ENCODE data around the gene GUCD1.

The GUCD1 gene

DNA sequence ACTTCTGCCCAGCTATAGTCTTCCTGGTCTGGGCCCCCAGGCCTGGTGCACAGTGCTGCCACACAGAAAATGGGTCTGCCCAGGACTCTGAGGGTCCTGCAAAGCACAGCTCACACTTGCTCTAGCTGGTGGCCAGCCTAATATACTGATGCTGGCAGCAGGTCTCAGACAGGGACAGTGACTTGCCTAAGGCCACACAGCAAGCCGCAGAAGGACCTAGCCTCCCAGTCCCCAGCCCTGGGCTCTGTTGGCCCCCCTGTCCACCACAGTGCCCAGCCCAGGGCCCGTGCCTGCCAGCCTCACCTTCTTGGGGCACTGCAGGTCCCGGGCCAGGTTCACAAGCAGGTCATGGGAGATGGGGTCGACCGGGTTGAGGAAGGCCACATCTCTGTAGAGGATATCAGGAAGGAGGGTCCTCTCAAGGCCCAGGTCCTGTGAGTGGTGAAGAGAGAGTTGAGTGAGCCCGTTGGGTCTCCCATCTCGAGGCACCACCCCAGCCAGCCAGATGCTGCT, 34.6 kb upstream of the GUCD1 start:
- no peak for FAIRE-seq

DNA sequence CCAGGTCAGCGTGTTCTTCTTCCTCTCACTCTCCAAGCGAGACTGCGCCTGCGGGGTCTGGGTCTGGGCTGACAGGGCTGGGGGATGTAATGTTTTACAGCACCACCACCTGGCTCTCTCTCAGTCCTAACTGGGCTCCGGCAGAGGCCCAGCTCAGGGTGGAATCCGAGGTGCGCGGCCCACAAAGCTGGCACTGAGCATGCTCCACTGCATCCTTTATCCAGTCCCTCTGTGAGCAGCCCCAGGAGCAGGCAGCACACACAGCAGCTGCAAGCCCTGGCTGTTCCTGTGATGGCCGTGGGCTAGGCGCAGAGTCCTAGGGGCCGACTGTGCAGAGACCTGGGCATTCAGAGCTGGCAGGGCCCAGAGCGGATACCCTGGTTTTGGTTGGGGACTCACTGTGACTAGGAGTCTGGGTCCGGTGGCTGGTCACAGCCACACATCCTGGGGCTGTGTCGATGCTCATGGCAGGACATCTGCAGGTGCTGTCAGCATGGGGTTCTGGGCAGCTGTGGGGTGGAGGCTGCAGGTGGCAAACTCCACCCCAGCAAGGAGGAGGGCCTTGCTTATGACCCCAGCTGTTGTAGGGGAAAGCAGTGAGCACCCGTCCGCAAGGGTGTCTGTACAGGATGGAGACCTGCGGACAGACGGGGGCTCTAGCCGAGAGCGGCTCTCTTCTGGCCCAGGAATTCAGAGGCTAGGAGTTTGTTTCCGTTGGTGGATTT, 34.0 kb upstream of the GUCD1 start:
- FAIRE-seq = no peak

DNA sequence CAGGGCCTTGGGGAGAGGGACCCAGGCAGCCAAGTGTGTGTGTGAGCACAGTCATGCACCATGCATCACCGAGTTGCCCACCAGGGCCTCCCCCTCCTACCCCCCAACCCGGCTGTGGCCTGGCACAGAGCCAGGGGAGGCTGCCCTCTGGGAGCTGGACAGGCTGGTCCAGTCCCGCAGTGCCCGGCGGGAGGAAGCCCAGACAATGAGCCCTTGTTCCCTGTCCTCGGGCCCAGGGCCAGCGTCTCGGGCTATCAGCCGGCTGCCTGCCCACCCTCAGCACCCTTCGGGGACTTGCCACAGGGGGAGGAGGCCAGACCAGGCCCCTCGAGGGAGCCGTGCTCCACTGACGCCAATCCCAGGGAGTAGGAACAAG, 33.4 kb upstream of the GUCD1 start:
- FAIRE-seq = no peak

DNA sequence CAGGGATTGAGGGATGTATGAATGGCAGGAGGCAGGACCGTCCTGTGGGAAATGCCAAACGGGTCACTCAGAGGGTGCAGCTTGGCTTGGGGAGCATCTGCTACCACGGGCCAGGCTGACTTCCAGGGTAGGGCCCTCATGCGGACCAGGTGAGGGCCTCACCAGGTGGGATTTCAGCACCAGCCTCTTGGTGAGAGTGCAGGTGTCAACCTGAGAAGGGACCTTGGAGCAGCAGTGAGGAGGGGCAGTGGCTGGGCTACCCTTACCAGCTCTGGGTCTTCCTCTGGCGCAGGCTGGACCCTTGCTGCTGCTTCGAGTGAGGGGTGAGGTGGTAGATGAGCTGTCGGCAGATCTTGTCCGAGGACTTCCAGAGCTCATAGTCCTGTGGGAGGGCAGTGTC, 33.0 kb upstream of the GUCD1 start:
- no peak for FAIRE-seq

DNA sequence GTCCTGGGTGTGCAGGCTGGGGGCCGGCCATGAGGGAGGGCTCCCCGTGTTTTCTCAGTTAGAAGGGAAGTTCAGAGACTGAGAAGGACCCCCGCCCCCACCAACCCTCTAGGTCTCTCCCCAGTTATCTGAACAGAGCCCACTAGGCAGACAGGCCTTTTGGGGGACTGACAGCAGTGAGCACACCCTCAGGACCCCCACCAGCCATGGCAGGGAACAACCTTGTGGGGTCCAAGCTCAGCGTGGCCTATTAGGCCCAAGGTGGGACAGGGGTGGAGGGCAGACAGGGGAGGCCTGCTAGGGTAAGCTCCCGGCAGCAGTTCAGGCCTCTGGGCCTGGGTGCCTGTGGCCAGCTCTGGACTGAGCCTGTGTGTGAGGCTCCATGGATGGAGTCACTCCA, 32.3 kb upstream of the GUCD1 start:
- no peak for FAIRE-seq

DNA sequence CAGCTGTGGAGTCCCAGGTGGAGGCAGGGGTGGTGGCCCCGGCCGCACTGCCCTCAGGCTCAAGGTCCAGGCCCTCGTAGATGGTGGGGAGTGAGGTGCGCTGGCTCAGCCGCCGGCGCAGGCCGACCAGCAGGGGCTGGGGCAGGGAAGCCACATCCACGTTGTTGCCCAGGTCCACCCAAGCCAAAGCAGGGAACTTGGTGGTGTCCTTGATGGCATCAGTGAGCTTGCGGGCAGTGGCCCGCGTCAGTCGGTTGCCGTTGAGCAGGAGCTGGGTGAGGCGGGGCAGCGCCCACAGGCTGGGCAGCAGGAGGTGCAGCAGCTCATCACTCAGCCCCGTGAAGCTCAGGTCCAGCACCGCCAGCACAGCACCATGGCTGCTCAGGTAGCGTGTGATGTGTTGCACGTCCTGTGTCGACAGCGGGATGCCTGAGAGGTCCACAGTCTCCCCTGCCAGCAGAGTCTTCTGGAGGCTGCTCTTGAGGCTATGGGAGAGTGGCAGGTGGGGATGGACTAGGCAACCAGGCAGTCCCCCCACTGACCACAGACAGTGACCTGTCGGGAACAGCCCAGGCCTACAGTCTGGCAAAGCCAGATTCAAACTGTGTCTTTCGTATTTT, 31.1 kb upstream of the GUCD1 start:
- no peak for FAIRE-seq

DNA sequence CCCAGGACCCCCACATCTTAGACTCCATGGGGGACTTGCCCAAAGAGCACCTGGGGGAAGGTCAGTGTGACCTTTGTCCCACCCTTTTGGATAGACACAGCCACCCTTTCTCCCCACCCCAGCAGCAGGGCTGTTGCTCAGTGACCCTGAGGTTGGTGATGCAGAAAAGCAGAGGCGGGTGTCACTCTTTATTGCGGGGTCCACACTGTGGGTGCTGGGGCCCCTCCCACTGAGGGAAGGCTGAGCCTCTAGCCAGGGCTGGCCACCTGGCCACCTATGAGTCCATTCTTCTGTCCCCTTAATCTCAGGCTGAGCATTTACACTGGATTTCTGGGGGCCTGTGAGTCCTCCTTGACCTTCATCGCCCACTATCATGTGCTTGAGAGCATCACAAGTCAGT, 30.5 kb upstream of the GUCD1 start:
- FAIRE-seq = no peak

DNA sequence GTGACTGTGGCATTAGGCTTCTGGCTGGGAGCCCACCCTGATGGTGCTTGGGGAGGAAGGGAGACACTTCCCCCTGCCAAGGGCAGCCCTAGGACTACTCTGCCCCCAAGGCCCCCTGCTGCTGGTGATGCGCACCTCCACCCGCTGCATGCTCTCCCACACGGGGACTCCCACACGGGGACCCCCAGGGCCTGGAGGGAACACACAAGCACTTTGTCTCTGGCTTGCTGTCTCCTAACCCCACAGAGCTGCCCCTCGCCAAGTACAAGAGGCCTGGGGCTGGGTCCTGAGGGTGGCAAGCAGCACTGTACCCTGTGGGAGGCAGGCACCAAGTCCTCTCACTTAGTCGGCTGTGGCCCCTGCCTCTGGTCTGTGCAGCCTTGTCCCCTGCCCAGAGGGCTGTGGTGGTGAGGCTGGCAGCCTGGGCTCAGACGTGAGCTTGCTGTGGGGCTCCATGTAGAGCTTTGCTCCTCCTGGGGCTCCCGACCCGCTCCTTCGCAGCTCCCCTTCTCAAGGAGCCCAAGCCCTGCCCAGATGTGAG, 30.0 kb upstream of the GUCD1 start:
- FAIRE-seq = no peak

DNA sequence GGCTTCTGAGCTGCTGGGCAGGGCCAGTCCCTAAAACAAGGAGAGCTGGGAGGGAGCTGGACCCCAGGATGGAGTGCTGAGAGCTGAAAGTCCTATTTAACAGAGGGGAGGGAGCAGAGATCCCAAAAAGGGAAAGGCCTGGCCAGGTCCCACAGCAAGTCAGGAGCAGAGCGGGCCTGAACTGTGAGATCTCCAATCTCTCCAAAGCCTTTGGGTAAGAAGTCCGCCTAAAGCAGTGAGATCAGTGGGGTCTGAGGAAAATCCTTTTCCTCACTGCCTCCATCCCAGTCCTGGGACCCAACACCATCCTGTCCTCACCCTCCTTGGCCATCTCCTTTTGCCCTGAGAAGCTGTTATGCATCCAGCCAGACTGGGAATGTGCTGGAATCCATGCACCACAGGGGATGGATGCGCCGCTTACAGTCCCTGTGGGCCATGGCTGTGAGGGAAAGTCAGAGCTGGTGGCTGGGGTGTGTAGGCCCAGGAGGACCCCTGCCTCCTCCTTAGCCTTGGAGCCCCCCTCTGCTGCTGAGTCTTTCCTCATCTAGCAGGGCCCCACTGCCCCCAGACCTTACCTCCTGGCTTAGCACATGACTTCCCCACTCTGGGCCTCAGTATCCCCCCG, 29.3 kb upstream of the GUCD1 start:
- no peak for FAIRE-seq

DNA sequence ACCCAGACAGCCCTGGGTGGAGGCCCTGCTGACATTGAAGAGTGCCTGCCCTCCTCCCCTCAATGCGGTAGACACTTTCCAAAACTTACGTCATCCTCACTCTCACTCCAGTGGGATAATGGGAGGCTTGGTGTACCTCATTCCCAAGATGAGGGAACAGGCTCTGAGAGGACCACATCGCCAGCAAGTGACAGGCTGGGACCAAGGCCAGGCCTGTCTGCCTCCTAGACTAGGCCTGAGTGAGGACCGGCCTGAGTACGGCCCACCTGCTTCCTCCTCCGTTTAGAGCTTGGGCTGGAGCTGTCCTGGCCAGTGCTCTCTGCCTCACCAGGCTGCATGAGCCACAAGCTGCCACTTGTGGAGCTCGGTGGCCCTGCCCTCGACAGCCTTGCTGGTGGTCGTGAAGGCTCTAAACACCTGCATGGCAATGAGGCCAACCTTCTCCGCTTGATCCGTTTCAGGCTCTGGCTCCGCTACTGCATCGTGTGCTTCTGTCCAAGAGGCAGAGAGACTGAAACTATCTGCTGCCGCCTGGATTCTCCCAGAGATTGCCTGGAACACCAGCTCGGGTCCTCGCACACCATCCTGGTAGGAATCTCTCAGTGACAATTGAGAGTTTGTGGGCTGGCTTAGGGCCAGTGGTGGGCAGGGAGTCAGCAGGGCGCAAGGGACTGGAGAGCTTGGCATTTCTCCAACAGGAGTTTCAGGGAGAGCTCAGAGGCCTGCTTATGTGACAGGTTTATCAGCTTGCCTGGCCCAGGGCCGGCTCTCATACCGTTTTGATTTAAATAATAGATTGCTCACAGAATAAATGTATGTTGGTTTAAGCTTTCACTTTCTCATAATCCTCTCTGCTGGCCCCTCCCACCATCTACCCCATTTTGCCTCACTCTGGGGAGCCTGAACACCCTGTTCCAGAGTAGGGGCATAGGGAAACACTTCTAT, 28.6 kb upstream of the GUCD1 start:
- no peak for FAIRE-seq

DNA sequence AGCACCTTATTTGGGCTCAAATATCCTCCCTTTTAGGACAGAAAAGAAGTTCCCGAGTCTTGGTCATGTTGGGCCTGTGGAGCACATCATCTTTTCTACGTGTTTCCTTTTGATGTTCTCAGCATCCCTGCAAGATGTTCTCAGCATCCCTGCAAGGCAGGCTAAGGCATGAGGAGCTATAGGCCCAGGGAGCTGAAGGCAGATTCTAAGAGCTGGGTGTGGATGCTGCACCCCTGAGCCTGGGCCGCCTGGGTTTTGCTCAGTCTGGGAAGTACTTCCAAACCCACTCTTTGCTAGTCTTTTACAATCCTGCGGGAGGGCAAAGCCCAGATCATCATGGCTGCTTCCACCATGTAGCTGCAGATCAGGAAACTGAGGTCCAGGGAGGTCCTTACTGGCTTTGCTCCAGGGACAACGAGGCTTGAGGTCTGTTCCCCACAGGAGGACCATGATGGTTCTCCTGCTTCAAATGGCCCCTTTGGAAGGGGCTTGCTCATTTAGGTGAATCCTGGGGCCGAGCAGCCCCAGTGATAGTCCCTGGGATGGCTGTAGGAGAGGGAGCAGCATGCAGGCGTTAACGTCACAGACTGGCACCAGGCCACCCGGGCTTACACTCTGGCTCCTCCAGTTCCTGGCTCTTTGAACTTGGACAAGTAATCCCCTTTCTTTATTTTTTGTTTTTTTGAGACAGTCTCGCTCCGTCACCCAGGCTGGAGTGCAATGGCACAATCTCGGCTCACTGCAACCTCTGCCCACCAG, 27.3 kb upstream of the GUCD1 start:
- FAIRE-seq = no peak

DNA sequence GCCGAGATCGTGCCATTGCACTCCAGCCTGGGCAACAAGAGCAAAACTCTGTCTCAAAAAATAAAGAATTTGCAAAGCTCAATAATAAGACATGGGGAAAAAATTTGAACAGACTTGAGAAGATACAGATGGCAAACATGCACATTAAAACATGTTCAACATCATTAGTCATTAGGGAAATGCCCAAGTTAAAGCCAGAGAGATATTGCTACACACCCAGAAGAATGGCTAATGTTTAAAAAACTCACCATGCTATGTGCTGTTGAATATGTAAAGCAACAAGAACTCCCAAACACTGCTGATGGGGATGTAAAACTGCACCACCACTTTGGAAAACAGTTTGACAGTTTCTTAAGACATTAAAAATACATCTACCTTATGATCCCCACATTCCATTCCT, 25.3 kb upstream of the GUCD1 start:
- peak; percentile 86 for FAIRE-seq

DNA sequence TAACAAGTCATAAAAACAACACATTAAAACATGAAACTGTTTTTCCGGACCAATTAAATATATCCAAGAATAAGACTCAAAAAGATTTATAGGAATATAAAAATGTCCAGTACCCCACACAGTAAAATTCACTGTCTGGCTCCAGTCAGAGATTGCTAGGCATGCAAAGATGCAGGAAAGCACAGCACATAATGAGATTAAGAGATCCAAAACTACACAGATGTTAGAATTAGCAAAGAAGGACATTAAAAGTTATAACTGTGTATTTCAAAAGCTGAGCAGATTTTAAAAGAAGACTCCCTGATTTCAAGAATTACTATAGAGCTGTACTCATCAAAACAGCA, 24.3 kb upstream of the GUCD1 start:
- FAIRE-seq = peak; percentile 17

DNA sequence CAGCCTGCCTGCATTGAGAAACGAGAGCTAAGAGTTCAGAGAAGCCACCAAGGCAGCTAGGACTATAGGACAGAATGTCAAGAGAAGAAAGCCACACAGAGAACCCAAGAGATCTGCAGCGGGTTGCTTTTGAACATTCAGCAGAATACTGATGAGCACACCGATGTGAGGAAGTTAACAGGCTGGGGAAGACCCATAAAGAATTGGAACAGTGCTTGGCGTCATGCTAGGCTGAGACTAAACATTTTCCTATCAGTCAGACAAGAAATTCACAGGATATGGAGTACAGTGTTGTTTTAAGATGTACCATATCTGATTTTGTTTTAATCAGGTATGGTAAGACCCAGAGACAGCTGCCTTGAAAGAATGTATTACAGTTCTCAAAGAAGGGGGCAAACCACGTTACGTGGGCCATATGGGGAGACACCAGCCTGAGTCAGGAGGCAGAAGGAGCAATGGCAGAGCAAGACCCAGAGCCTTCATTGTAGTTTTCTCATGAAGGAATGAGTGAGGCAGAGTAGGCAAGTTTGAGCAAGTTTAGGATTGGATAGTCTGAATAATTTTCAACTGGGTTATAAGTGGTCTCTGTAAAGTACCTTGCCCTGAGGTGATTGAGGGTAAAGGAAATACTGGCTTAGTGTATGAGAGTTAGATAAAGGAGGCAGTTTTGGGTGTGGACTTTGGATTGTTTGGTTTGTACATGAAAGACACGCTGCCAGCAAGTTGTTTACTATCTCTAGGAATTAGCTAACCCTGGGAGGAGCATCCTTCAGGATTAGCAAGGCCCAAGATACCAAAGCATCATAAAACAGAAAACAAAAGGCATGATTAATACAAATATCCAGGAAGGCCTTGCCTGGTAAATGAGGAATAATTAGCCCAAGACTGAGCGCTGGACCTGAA, 23.7 kb upstream of the GUCD1 start:
- no peak for FAIRE-seq

DNA sequence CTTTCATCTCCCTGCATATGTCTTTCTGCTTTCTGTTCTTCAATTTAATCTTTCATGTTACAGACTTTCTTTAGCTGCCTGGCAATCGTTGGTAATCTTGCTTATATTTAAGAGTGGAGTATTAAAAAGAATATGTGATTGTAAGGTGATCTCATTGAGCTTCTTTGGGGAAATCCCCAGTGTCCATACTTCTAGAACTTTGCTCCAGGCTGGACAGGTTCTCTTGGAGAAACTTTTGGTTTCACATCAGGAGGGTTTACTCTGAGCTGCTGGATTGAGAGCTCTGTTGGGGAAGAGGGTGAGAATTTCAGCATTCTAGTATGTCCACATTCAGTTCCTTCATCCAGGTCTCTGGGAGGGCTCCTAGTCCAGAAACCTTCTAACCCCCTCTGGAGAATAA, 21.8 kb upstream of the GUCD1 start:
- FAIRE-seq = no peak

DNA sequence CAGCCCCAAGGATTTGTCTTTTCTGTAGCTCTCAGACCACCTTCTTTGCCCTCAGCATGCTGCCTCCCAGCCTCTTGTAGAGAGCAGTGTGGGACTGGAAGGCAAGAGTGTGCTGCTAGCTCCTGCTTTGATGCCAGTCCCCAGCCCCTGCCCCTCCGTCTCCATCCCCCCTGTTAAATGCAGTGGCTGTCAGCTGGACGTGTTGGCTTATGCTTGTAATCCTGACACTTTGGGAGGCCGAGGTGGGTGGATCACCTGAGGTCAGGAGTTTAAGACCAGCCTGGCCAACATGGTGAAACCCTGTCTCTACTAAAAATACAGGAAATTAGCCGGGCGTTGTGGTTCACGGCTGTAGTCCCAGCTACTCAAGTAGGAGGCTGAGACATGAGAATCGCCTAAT, 16.3 kb upstream of the GUCD1 start:
- FAIRE-seq = no peak

DNA sequence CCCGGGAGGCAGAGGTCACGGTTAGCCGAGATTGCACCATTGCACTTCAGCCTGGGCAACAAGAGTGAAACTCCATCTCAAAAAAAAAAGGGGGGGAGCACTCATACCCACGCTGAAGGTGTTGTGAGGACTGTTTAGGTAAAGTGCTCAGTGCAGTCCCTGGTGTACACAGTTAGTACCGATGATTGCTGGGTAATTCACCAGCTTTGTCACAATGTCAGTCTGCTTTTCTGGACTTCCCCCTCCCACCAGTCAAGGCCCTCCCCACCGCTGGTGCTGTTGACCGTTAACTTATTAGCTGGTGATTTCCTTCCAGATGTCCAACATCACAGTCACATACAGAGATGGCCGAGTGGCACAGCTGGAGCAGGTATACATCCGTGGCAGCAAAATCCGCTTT, 12.7 kb upstream of the GUCD1 start:
- FAIRE-seq = no peak

DNA sequence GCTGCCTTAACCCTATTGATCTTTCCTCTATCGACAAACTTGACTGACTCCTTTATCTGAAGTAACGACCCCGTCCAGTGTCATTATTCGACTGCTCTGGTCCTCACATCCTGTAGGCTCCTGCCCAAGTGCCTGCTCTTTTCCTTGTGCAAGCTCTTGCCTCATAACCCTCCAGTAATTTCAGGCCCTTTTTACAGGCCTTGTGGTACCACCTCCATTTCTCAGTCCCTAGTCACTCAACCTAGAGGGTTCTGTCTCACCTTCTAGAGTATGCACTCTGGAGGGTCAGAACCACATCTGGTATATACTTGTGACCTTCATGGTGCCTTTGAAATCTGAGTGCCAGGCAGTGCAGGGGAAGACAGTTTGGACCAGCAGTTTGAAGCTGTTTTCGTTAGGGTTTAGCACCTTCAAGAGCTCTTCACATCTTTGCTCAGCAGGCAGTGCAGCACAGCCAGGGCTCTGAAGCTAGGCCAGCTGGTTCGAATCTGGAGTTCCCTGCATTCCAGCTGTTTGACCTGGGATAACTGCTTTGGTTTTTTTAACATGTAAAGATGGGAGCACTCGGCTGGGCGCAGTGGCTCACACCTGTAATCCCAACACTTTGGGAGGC, 12.1 kb upstream of the GUCD1 start:
- FAIRE-seq = no peak

DNA sequence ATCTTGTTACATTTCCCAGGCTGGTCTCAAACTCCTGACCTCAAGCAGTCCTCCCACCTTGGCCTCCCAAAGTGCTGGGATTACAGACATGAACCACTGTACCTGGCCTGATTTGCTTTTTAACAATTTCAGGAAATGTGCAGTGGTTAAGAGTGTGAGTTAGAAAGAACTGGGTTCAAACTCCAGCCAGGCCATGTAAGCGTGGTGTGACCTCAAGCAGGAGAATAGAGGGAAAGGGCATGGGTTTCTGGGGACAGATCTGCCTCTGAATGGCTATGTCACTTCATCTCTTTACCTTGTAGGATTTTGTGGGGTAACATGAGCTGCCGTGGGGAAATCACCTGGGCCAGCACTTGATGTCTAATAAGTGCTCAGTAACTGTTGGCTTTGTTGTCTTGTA, 10.1 kb upstream of the GUCD1 start:
- no peak for FAIRE-seq

DNA sequence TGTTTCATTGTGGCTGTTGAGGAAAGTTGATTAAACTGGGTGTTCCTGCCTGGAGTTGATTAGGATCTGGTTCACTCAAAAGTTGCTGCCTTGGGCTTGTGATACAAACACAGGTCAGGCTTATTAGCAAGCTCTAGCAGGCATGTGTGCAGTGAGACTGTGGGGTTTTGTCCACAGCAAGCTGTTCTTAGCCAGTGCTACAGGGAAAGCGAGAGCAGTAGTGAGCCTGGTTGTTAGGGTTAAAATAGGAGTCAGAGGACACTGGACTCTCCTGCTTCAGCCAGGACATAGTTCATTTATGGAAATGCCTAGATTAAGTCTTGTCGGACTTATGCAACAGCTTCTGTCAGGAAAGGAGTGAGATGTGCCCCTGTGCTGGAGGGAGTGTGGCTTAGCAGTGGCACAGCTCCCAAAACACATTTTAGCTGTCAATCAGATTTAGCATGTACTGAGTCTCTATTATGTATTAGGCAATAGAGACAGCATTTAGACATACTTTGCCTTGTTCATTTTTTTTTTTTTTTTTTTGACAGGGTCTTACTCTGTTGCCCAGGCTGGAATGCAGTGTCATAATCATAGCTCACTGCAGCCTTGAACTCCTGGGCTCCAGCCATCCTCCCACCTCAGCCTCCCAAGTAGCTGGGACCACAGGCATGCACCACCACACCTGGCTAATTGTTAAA, 9.6 kb upstream of the GUCD1 start:
- FAIRE-seq = no peak

All from G401.6 (cell line).